OCI-LY1 (cell line): ENCODE measurements around the gene TOP1.
A peak's percentile ranks its signal among the peaks of the same experiment; 100 is the strongest.

Experiments
- H2AFZ ChIP-seq: fragments of 200-600 bp; sonication (generic), shearing (Covaris generic); 2 replicates; pipeline ENCODE4 v1.6.0; 2014; ENCODE audit warnings: antibody characterized with exemption, mild to moderate bottlenecking, low read length
- H3F3A ChIP-seq: fragments of 200-600 bp; sonication (generic), shearing (Covaris generic); 2 replicates; pipeline ENCODE4 v1.6.0; 2014; ENCODE audit warnings: mild to moderate bottlenecking, antibody characterized with exemption, low read length, moderate library complexity; ENCODE audit not compliant: insufficient read depth
- H3K27ac ChIP-seq: fragments of 200-600 bp; sonication (generic); 2 replicates; pipeline ENCODE4 v1.5.1; 2014; ENCODE audit warnings: low read length, mixed run types, mild to moderate bottlenecking, low read depth; ENCODE audit not compliant: poor library complexity, severe bottlenecking
- H3K27me3 ChIP-seq: fragments of 200-600 bp; sonication (generic); 2 replicates; pipeline ENCODE4 v1.6.0; 2014; ENCODE audit warnings: antibody characterized with exemption, mild to moderate bottlenecking, low read length, moderate library complexity; ENCODE audit not compliant: insufficient read depth
- H3K36me3 ChIP-seq: fragments of 200-600 bp; sonication (generic); 2 replicates; pipeline ENCODE4 v1.6.1; 2014; ENCODE audit warnings: mild to moderate bottlenecking, antibody characterized with exemption, low read length, moderate library complexity, mixed read lengths; ENCODE audit not compliant: insufficient read depth
- H3K4me1 ChIP-seq: fragments of 200-600 bp; sonication (generic); 2 replicates; pipeline ENCODE4 v1.5.1; 2014; ENCODE audit warnings: mild to moderate bottlenecking, low read length, moderate library complexity; ENCODE audit not compliant: insufficient read depth, severe bottlenecking
- H3K4me2 ChIP-seq: fragments of 200-600 bp; sonication (generic), shearing (Covaris generic); 2 replicates; pipeline ENCODE4 v1.6.1; 2014; ENCODE audit warnings: low read length
- H3K4me3 ChIP-seq: fragments of 200-600 bp; sonication (generic); 2 replicates; pipeline ENCODE4 v1.5.1; 2014; ENCODE audit warnings: low read length, low read depth, mild to moderate bottlenecking, mixed read lengths; ENCODE audit not compliant: poor library complexity, severe bottlenecking
- H3K79me2 ChIP-seq: fragments of 200-600 bp; shearing (Covaris generic); 2 replicates; pipeline ENCODE4 v1.6.1; 2016; ENCODE audit warnings: mixed run types, low read length, mixed read lengths; ENCODE audit not compliant: insufficient read depth
- H3K9ac ChIP-seq: fragments of 200-600 bp; sonication (generic), shearing (Covaris generic); 2 replicates; pipeline ENCODE4 v1.6.1; 2014; ENCODE audit warnings: mild to moderate bottlenecking, low read length, mixed read lengths
- H3K9me2 ChIP-seq: fragments of 200-600 bp; sonication (generic), shearing (Covaris generic); 2 replicates; pipeline ENCODE4 v1.6.1; 2014; ENCODE audit warnings: low read depth, mild to moderate bottlenecking, low read length, mixed read lengths
- H3K9me3 ChIP-seq: fragments of 200-600 bp; shearing (Covaris generic); 2 replicates; pipeline ENCODE4 v1.6.1; 2014; ENCODE audit warnings: low read length, mixed read lengths
- H4K20me1 ChIP-seq: fragments of 200-600 bp; sonication (generic), shearing (Covaris generic); 2 replicates; pipeline ENCODE4 v1.6.0; 2016; ENCODE audit warnings: mild to moderate bottlenecking, low read length; ENCODE audit not compliant: insufficient read depth
- EZH2 ChIP-seq: fragments of 200-600 bp; sonication (generic), shearing (Covaris generic); IDR thresholded peaks from 2 replicates; pipeline ENCODE4 v1.8.0; 2017; ENCODE audit warnings: borderline replicate concordance, mixed run types, mild to moderate bottlenecking, antibody characterized with exemption, low read length, moderate library complexity, mixed read lengths
- TF ChIP-seq, protein P1 (sequence below): fragments of 200-600 bp; sonication (generic), shearing (Covaris generic); IDR thresholded peaks from 2 replicates; pipeline ENCODE4 v1.5.1; 2017; ENCODE audit warnings: mild to moderate bottlenecking, antibody characterized with exemption, low read length, moderate library complexity, mixed read lengths

The TOP1 gene

DNA sequence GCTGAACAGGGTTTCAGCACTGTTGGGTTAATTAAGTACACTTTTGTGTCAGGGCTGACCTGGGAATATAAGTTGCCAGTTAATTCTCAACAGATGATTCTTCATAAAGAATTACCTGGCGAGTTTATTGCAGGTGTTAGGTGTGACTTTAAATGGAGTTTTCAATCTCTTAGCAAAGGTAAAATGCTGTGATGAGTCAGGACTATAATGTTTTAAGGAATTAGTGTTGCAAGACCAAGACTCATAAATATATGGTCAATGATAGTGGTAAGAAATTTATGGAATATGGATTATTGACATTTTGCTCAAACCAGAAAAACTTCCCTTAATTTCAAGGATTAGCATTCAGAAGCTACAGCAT, 58.7 kb downstream of the TOP1 start:
- H3K4me1 ChIP-seq: no peaks in the 10 kb centered on the region
- no peaks in the 10 kb centered on the region for H3K79me2 ChIP-seq
- H3K36me3 ChIP-seq: peaks cover 96% of the 10 kb centered on the region
- H4K20me1 ChIP-seq: no peaks in the 10 kb centered on the region
- H3K9me3 ChIP-seq: no peaks in the 10 kb centered on the region
- no peak overlapping the region for H3K9ac ChIP-seq
- no peak overlapping the region for H3K4me3 ChIP-seq
- H3F3A ChIP-seq: 0 out of 2 replicates have a peak, but pooled peaks cover 6% of the 10 kb centered on the region
- TF ChIP-seq, protein P1, sequence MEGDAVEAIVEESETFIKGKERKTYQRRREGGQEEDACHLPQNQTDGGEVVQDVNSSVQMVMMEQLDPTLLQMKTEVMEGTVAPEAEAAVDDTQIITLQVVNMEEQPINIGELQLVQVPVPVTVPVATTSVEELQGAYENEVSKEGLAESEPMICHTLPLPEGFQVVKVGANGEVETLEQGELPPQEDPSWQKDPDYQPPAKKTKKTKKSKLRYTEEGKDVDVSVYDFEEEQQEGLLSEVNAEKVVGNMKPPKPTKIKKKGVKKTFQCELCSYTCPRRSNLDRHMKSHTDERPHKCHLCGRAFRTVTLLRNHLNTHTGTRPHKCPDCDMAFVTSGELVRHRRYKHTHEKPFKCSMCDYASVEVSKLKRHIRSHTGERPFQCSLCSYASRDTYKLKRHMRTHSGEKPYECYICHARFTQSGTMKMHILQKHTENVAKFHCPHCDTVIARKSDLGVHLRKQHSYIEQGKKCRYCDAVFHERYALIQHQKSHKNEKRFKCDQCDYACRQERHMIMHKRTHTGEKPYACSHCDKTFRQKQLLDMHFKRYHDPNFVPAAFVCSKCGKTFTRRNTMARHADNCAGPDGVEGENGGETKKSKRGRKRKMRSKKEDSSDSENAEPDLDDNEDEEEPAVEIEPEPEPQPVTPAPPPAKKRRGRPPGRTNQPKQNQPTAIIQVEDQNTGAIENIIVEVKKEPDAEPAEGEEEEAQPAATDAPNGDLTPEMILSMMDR: no peak
- no peak for TF ChIP-seq EZH2
- H3K9me2 ChIP-seq: no peaks in the 10 kb centered on the region
- no peak overlapping the region for H3K4me2 ChIP-seq
- H3K27ac ChIP-seq: no peak overlapping the region
- no peaks in the 10 kb centered on the region for H3K27me3 ChIP-seq
- H2AFZ ChIP-seq: no peak overlapping the region

DNA sequence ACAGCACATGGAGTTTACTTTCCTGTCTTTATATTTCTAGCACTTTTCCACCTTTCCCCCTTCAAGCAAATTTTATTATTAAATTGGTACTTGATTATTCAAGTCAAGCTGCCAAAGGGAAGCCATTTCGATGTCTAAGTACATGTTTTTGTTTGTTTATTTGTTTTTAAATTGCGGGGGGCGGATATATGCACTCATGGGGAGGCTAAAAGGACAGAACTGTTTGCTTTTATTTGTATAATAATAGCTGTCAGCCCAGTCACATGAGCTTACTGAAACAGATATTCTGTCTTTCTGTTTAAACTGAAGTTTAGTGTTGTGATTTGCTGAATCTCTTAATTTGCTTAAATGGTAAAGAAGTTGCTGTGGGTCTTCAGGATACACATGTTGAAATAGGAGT, 59.2 kb downstream of the TOP1 start:
- TF ChIP-seq EZH2: no peak
- TF ChIP-seq, protein P1: no peak
- Histone ChIP-seq H3K27ac (no peak overlapping the region), H3K27me3 (no peaks in the 10 kb centered on the region), H4K20me1 (no peaks in the 10 kb centered on the region), H3K9ac (no peak overlapping the region), H3K9me2 (no peaks in the 10 kb centered on the region), H3F3A (peaks cover 10% of the 10 kb centered on the region; the same call in 1 of the 2 replicates), H3K79me2 (no peaks in the 10 kb centered on the region), H3K4me1 (no peaks in the 10 kb centered on the region), H3K36me3 (peaks cover 96% of the 10 kb centered on the region), H3K4me2 (no peak overlapping the region), H3K9me3 (no peaks in the 10 kb centered on the region), H2AFZ (no peak overlapping the region), H3K4me3 (no peak overlapping the region)

DNA sequence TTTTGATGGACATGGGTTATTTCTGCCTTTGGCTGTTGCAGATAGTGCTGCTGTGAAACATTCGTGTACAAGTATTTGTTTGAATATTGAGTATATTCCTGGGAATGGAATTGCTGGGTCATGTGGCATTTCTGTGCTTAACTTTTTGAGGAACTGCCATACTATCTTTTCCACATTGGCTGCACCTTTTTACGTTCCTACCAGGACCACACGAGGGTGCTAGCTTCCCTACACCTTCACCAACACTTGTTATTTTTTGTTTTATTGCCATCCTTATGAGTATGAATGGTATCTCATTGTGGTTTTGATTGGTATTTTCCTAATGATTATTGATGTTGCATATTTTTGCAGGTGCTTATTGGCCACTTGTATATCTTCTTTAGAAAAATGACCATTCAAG, 60.9 kb downstream of the TOP1 start:
- Histone ChIP-seq H2AFZ (no peak overlapping the region), H3K79me2 (no peaks in the 10 kb centered on the region), H3K9ac (no peak overlapping the region), H3F3A (peaks cover 10% of the 10 kb centered on the region; the same call in 1 of the 2 replicates), H3K9me3 (no peaks in the 10 kb centered on the region), H3K4me2 (no peak overlapping the region), H3K4me3 (no peak overlapping the region), H3K27ac (no peak overlapping the region), H4K20me1 (no peaks in the 10 kb centered on the region), H3K4me1 (no peaks in the 10 kb centered on the region), H3K9me2 (no peaks in the 10 kb centered on the region), H3K36me3 (peaks cover 94% of the 10 kb centered on the region), H3K27me3 (no peaks in the 10 kb centered on the region)
- no peak for TF ChIP-seq EZH2
- TF ChIP-seq, protein P1: peak; percentile 25; the same call in 1 of the 2 replicates
